Measurements from ENCODE around the gene VPS13A. TPM values are rescaled to one million over a fixed set of nuclear protein-coding genes. Genes with fewer than 3 reads are reported as not detected.

Gene VPS13A
- total and polyA plus RNA-seq, 3 donors from 2014 or later: 27.4 to 71.4 (median 40.3) TPM

GRCh38 chr9:77463151-77463550 lies 285.8 kb downstream of the VPS13A start:
- intact Hi-C loops (cut with DNase I; ENCODE audit: low total_unique reads): no loop called here
- TF ChIP-seq POLR2A (IDR thresholded peaks at IDR 0.05) (no peak), CTCF (IDR thresholded peaks at IDR 0.05) (no peak)
- H3K4me1 ChIP-seq: no peaks in the 10 kb centered on the region
- 72 to 75% methylated on average over 3 of the region's 3 CpGs for WGBS, 2 donors
- no peak overlapping the region for H3K4me3 ChIP-seq
- H3K9me3 ChIP-seq: no peaks in the 10 kb centered on the region
- H3K27ac ChIP-seq: no peak overlapping the region
- H3K36me3 ChIP-seq (ENCODE audit: low read depth, missing control alignments): no peaks in the 10 kb centered on the region
- H3K27me3 ChIP-seq: no peaks in the 10 kb centered on the region
- no peak for DNase-seq

- Histone ChIP-seq H3K27me3 (no peaks in the 10 kb centered on the region), H3K9me3 (no peaks in the 10 kb centered on the region), H3K27ac (no peak overlapping the region), H3K4me3 (no peak overlapping the region), H3K4me1 (no peaks in the 10 kb centered on the region), H3K36me3 (ENCODE audit: low read depth, missing control alignments) (no peaks in the 10 kb centered on the region)
- DNase-seq: no peak
- intact Hi-C loops (cut with DNase I; ENCODE audit: low total_unique reads): no loop called here
- 93 to 97% methylated on average over 3 of the region's 3 CpGs for WGBS, 2 donors
- no peak for TF ChIP-seq CTCF (IDR thresholded peaks at IDR 0.05)
- no peak for TF ChIP-seq POLR2A (IDR thresholded peaks at IDR 0.05)
Observed at GRCh38 chr9:77464661-77465060, 287.3 kb downstream of the VPS13A start.

GRCh38 chr9:77469515-77470231 lies 292.3 kb downstream of the VPS13A start:
- H3K9me3 ChIP-seq: no peaks in the 10 kb centered on the region
- no peak overlapping the region for H3K4me3 ChIP-seq
- TF ChIP-seq POLR2A (IDR thresholded peaks at IDR 0.05) (no peak), CTCF (IDR thresholded peaks at IDR 0.05) (no peak)
- no peaks in the 10 kb centered on the region for H3K27me3 ChIP-seq
- no peaks in the 10 kb centered on the region for H3K36me3 ChIP-seq (ENCODE audit: low read depth, missing control alignments)
- DNase-seq: no peak
- intact Hi-C loops (cut with DNase I; ENCODE audit: low total_unique reads): no loop called here
- H3K4me1 ChIP-seq: no peaks in the 10 kb centered on the region
- 89 to 92% methylated on average over 5 of the region's 5 CpGs for WGBS, 2 donors
- H3K27ac ChIP-seq: no peak overlapping the region

Other genes starting within 250 kb of the VPS13A start
- gene FOXB2, start 157.9 kb upstream of the VPS13A start, total RNA-seq: not detected
- gene FOXB2, start 157.9 kb upstream of the VPS13A start, polyA plus RNA-seq (ENCODE audit: insufficient read depth, low read depth, low replicate concordance): not detected